HG03469 (cell line): ENCODE measurements around the gene RCOR1.
A peak's percentile ranks its signal among the peaks of the same experiment; 100 is the strongest.
"Not testable (repeated sequence)": the region's sequence is repeated elsewhere in the genome, so short reads cannot be mapped to it uniquely, and the experiment has no call there.

Experiments
- ATAC-seq: cut with Tn5 transposase; IDR thresholded peaks from one replicate; pipeline ENCODE4 v1.9.1; 2021; ENCODE audit warnings: mild to moderate bottlenecking, moderate library complexity, moderate number of reproducible peaks; ENCODE audit not compliant: unreplicated experiment

Gene RCOR1

GRCh38 chr14:102591372-102591943 is 991 bp upstream of the RCOR1 start:
- no peak for ATAC-seq

GRCh38 chr14:102592763-102593060 is 263 bp downstream of the RCOR1 start:
- no peak for ATAC-seq

- no peak for ATAC-seq
Observed at GRCh38 chr14:102593061-102593824, 794 bp downstream of the RCOR1 start.

- ATAC-seq, result no peak
Observed at GRCh38 chr14:102593825-102594137, 1.3 kb downstream of the RCOR1 start.

DNA sequence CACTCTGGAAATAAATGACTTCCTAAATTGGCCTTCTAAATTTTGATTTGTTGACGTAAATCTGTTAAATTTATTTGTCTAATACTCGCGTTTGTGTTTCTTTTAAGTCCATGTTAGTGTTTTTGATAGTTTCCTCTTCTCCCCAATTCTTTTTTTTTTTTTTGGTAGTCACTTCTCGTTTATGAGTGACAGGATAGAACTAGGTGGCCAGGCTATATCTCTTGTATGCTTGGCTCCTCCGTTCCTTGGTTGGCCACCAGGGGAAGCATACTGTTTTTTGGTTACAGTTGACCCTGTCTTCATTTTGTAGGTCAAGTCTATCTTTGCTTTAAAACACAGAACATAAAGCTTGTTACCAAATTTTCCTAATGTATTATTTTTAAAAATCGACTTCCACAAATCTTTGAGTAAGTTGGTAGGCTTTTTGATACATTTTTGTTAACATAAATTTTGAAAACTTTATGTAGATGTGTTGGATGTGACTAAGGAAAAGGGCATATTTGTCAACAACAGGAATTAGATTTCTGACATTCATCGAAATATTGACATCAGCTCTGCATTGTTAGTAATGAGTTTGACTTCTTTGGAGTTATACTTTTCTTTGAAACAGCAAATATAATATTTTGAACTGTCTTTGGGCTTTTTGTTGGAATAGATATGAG is 2.2 kb downstream of the RCOR1 start:
- ATAC-seq, result peak; percentile 26

DNA sequence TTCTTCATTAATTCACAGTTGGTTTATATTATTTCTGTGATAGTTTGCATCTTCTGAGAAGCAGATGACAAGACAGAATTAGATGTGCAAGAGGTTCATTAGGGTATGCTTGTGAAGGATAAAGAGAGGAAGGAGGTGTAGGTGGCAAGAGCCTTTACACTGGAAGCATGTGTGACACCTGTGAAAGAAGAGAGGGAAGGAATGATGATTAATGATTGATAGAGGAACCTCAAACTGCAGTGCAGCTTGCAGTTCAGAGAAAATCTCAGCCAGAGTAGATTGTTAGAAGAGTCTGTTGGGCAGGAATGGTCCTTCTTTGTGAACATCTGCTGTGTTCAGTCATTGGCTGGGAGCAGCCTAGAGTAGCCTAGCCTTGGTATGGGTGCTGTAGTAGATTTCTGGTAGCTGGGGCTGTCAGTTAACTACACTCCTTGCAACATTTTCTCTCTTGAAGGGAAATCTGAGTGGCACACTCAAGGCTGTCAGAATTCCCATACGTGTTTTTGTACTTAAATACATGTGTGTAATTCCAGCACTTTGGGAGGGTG is 9.0 kb downstream of the RCOR1 start:
- no peak for ATAC-seq

GRCh38 chr14:102602421-102603292 is 10.2 kb downstream of the RCOR1 start:
- no peak for ATAC-seq

DNA sequence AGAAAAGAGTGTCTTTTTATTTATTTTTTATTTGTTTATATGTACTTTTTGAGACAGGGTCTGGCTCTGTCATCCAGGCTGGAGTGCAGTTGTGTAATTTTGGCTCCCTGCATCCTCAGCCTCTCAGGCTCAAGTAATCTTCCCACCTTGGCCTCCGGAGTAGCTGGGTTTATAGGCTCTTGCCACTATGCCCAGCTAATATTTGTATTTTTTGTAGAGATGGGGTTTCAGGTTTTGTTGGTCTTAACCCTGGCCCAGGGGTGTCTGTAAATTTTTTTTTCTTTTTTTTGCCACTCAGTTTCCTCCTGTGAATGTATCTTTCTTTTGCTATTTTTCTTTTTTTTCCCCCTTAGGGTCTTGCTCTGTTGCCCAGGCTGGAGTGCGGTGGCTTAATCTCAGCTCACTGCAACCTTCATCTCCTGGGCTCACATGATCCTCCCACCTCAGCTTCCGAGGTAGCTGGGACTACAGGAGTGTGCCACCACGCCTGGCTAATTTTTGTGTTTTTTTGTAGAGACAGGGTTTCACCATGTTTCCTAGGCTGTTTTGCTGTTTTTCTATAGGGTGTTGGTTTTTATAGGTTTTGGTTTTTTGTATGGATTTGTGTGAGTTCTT is 11.0 kb downstream of the RCOR1 start:
- no peak for ATAC-seq

- ATAC-seq, result no peak
Observed at GRCh38 chr14:102604183-102604582, 11.7 kb downstream of the RCOR1 start.

GRCh38 chr14:102605029-102605428 is 12.6 kb downstream of the RCOR1 start:
- ATAC-seq, result no peak

DNA sequence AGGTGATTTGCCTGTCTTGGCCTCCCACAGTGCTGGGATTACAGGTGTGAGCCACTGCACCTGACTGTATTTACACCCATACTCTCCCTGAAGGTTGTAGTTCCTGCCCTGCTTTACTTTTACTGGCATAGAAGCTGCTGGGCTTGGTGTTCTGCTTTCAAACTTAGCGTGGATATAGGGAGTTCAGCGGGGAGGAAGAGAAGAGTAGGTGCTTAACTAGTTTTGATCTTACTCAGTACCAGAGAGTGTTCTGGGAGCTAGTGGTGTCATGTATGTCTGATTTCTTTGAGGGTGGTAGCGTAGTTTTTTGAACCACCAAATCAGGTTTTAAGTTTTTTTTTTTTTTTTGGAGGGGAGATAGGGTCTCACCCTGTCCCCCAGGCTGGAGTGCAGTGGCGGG is 13.8 kb downstream of the RCOR1 start:
- no peak for ATAC-seq

- no peak for ATAC-seq
Observed at GRCh38 chr14:102608064-102608446, 15.6 kb downstream of the RCOR1 start.

DNA sequence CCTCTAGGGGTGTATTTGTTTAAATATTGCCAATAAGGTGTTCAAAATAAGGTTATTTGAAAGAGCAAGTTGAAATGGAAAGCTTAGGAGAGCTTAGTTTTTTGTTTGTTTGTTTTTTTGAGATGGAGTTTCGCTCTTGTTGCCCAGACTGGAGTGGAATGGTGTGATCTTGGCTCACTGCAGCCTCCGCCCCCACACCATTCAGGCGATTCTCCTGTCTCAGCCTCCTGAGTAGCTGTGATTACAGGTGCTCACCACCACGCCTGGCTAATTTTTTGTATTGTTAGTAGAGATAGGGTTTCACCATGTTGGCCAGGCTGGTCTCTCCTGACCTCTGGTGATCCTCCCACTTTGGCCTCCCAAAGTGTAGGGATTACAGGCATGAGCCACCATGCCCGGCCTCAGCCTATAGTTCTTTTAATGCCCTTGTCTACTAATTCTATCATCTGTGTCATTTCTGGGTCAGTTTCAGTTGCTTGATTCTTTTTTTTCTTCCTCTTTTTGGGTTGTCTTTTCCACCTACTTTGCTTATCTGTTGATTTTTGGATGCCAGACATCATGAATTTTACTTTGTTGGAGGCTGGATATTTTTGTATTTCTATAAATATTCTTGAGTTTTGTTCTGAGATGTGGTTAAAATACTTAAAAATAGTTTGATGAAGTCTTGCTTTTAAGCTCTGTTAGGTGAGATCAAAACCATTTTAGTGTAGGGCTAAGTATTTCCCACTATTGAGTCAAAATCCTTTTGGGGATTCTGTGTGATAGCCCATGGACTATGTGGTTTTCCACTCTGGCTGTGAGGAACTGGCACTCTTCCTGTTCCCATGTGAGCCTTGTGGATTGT is 18.7 kb downstream of the RCOR1 start:
- no peak for ATAC-seq

GRCh38 chr14:102616318-102616717 is 23.9 kb downstream of the RCOR1 start:
- ATAC-seq, result no peak

DNA sequence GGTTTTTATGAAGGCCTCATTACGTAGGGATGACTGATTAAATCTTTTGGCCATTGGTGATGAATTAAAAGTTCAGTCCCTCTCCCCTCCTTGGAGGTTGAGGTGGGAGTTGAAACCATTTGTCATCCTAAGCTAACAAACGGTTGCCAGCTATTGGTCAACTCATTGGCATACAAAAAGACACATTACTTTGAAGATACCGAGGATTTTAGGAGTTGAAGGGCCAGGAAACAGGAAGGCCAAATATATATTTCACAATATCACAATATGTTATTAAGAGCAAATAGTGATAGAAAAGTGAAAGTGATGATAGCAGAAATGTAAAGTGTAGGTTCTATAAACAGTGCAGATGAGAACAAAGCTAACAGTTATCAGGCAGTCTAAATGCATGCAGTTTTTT is 24.4 kb downstream of the RCOR1 start:
- ATAC-seq, result no peak

GRCh38 chr14:102619012-102619411 is 26.6 kb downstream of the RCOR1 start:
- not testable (repeated sequence) for ATAC-seq

DNA sequence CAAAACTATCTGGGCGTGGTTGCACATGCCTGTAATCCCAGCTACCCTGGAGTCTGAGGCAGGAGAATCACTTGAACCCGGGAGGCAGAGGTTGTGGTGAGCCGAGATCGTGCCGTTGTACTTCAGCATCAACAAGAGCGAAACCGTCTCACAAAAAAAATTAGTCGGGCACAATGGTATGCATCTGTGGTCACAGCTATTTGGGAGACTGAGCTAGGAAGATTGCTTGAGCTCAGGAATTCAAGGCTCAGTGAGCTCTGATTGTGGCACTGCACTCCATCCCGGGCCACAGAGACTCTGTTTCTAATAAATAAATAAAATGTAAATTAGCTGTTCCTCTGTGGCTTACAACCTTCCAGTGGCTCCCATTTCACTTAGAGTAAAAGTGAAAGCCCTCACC is 28.0 kb downstream of the RCOR1 start:
- ATAC-seq, result no peak

GRCh38 chr14:102622262-102622885 is 29.9 kb downstream of the RCOR1 start:
- ATAC-seq, result no peak

DNA sequence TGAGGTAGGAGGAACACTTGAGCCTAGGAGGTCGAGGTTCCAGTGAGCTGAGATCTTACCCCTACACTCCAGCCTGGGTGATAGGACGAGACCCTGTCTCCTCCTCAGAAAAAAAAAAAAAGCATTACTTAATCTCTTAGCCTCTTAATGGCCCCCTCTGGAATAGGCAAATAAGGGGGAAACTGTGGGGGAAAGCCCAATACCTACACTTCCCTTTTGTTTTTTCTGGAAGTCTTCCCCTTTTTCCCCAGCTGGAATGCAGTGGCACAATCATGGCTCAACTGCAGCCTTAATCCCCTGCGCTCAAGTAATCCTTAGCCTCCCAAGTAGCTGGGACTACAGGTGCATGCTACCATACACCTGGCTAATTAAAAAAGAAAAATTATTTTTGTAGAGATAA is 32.2 kb downstream of the RCOR1 start:
- no peak for ATAC-seq
